HepG2 (cell line): ENCODE measurements around the gene HNRNPL. TPM values are rescaled to one million over a fixed set of nuclear protein-coding genes. Genes with fewer than 3 reads are reported as not detected.

ENCODE experiments used
- AFF4 ChIP-seq: sonication (generic); formaldehyde crosslinking; IDR thresholded peaks from 2 replicates; pipeline ENCODE4 v1.4.0; 2020; ENCODE audit warnings: missing genetic modification reagents
- EP300 ChIP-seq, 3 experiments: sonication (generic) in 1 of 3; formaldehyde crosslinking in 1 of 3; IDR thresholded peaks; 2 replicates each; pipeline versions ENCODE4 v1.5.1 to v1.6.1; 2011 to 2020; ENCODE audit warnings: low read depth in 2 of 3, low read length in 2 of 3, borderline replicate concordance in 1 of 3, improper control_type of control experiment in 1 of 3, mild to moderate bottlenecking in 1 of 3, missing genetic modification reagents in 1 of 3, moderate library complexity in 1 of 3
- GMEB1 ChIP-seq: sonication (generic); formaldehyde crosslinking; IDR thresholded peaks from 2 replicates; pipeline ENCODE4 v1.5.1; 2020; ENCODE audit warnings: missing genetic modification reagents, mild to moderate bottlenecking, borderline replicate concordance
- HES4 ChIP-seq: sonication (generic); formaldehyde crosslinking; IDR thresholded peaks from 2 replicates; pipeline ENCODE4 v1.9.0; 2021; ENCODE audit warnings: mild to moderate bottlenecking, missing genetic modification reagents, borderline replicate concordance
- NFKB2 ChIP-seq: sonication (generic); formaldehyde crosslinking; IDR thresholded peaks from 2 replicates; pipeline ENCODE4 v1.4.0; 2020; ENCODE audit warnings: missing genetic modification reagents, borderline replicate concordance
- PHF8 ChIP-seq: sonication (generic); formaldehyde crosslinking; IDR thresholded peaks from 2 replicates; pipeline ENCODE4 v1.5.0; 2020; ENCODE audit warnings: missing genetic modification reagents
- SAP130 ChIP-seq: IDR thresholded peaks from 2 replicates; pipeline ENCODE4 v1.6.1; 2016; ENCODE audit warnings: low read depth
- ZBTB40 ChIP-seq, 2 experiments: fragments of 450-650 bp in 1 of 2; sonication (generic) in 1 of 2; formaldehyde crosslinking in 1 of 2; IDR thresholded peaks; 2 replicates each; pipeline versions ENCODE4 v1.6.1 to v1.8.0; 2016 to 2022; ENCODE audit warnings: antibody characterized with exemption in 1 of 2, mild to moderate bottlenecking in 1 of 2, missing genetic modification reagents in 1 of 2
- ZNF382 ChIP-seq: sonication (generic); formaldehyde crosslinking; IDR thresholded peaks from 2 replicates; pipeline ENCODE4 v1.5.0; 2020; ENCODE audit warnings: missing genetic modification reagents, mild to moderate bottlenecking, borderline replicate concordance
- ZNF567 ChIP-seq: sonication (generic); formaldehyde crosslinking; IDR thresholded peaks from 2 replicates; pipeline ENCODE4 v1.8.1; 2023; ENCODE audit warnings: mild to moderate bottlenecking, missing genetic modification reagents, borderline replicate concordance
- ZNF709 ChIP-seq: sonication (generic); formaldehyde crosslinking; IDR thresholded peaks from 2 replicates; pipeline ENCODE4 v1.5.0; 2020; ENCODE audit warnings: mild to moderate bottlenecking, missing genetic modification reagents
- polyA plus RNA-seq, 8 experiments: library from polyadenylated mRNA; depleted of rRNA in 3 of 8; stranded (reverse) in 7 of 8; unstranded in 1 of 8; fragments of >200 nt; fragmentation: Illumina TruSeq in 4 of 8; extraction: Trizol in 4 of 8; gene quantifications; 2 replicates each; pipeline versions ENCODE4 v1.2.1 to v1.2.3, GENCODE V29; 2011 to 2016; ENCODE audit warnings: low read depth in 4 of 8, missing spikeins in 1 of 8, mixed read lengths in 1 of 8; ENCODE audit not compliant: insufficient read depth in 1 of 8
- total RNA-seq, 5 experiments: library from RNA; depleted of rRNA; stranded (reverse); fragments of >200 nt; fragmentation: Illumina TruSeq; extraction: Trizol; gene quantifications; 2 replicates each; pipeline ENCODE4 v1.2.3, GENCODE V29; 2016; ENCODE audit warnings: low read depth in 1 of 5

HNRNPL gene
- total and polyA plus RNA-seq, 2 of the 13 experiments (the other 11 are each of a cell fraction or from before 2014, with no cell fraction given): 156 to 278 TPM

GRCh38 chr19:38831142-38831605, 18.6 kb downstream of the HNRNPL start (continued):
- peak; percentile 58; the same call in 1 of the 2 replicates for TF ChIP-seq ZNF709 (CRISPR knock-in tag)
- no peak for TF ChIP-seq ZNF567 (CRISPR knock-in tag)
- TF ChIP-seq GMEB1 (CRISPR knock-in tag): no peak
- TF ChIP-seq ZBTB40 (IDR thresholded peaks at IDR 0.05): no peak
- TF ChIP-seq ZBTB40 (CRISPR knock-in tag; IDR thresholded peaks at IDR 0.05): no peak; the same call in none of the 2 replicates
- TF ChIP-seq AFF4 (CRISPR knock-in tag): no peak; the same call in 1 of the 2 replicates
- TF ChIP-seq NFKB2 (CRISPR knock-in tag): peak; percentile 78; the same call in 1 of the 2 replicates
- TF ChIP-seq ZNF382: no peak
- no peak for TF ChIP-seq HES4 (CRISPR knock-in tag)
- 0 out of 4 replicates have a peak, but pooled peaks have one; percentile 2 to 43 for TF ChIP-seq EP300 (IDR thresholded peaks at IDR 0.05; ENCODE audit: low read depth in 2 of 2, low read length in 2 of 2)
- TF ChIP-seq EP300 (CRISPR knock-in tag; IDR thresholded peaks at IDR 0.05; ENCODE audit: borderline replicate concordance): no peak
- TF ChIP-seq SAP130 (CRISPR knock-in tag): no peak; the same call in 1 of the 2 replicates
- TF ChIP-seq PHF8 (CRISPR knock-in tag): no peak
